ENCODE data around the gene NOS1AP.

NOS1AP gene

DNA sequence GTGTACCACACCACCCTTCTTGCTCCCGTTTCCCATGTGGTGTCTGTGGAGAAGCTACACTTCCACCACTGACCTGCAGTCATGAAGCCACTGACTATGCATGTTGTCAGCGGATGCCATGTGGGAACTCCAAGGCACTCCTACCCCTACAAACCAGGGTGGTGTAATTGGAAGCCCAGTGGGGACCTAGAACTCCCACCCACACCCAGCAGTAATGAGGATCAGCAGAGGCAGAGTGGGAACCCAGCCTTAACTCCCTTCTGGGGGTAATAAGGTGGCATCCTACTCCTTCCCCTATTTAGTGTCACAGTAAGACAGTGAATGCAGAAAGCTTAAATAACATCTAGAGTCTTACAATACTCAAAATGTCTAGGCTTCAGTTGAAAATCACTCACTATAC lies 228.8 kb downstream of the NOS1AP start:
- DNase-seq (ENCODE audit: low read depth in 2 of 2) = no peak

DNA sequence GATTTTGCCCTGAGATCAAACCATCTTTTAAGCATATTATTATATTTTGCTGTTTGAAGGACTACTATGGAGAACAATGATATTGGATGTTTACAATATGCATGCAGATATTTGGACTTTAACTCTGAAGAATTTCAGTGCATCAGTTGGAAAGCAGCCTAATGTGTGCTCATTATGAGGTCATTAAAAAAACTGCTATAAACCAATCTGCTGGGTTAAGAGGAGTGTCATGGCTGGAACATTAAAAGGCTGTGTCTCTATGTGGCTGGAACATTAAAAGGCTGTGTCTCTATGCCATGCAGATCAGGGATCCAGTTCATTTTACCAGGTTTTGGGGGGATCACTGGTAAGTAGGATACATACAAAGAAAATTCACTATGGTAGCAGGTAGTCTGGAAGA lies 229.5 kb downstream of the NOS1AP start:
- DNase-seq (ENCODE audit: low read depth in 2 of 2) = no peak

DNA sequence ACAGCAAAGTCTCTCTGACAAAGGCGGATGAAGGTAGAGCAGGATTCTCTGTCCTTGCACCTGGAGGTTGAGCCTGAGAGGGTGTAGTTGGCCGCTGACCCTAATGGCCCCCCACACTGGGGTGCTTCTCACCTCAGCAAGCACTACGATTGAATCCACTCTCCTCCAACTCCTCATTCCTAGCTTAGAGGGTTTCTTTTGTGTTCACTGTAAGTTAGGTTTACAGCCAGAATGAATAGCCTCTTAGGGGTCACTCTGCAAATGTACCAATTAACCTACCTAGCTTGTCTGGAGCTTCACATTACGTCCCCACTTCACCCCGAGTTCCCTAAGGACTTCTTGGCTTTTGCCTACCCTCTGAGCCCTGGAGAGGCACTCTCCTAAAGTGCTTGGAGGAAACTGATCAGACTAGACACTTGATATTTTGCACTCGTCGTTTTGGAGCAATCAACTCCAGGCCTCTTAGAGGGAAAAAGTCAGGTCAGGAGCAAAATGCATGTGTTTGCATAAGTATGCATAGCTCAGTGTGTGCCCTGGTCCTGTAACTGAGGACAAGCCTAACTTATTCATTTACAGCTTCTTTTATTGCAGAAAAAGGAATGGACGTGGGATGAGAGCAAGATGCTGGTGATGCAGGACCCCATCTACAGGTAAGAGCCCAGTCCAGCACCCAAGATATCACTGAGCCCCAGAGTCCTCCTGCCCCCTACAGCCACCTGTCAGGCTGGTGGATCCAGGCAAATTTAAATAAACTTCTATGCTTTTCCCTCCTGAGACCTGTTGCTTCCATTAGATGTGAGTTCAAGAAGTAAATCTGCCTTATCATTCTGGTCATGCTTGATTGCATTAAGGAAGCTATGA lies 230.8 kb downstream of the NOS1AP start:
- no peak for DNase-seq (ENCODE audit: low read depth in 2 of 2)

DNA sequence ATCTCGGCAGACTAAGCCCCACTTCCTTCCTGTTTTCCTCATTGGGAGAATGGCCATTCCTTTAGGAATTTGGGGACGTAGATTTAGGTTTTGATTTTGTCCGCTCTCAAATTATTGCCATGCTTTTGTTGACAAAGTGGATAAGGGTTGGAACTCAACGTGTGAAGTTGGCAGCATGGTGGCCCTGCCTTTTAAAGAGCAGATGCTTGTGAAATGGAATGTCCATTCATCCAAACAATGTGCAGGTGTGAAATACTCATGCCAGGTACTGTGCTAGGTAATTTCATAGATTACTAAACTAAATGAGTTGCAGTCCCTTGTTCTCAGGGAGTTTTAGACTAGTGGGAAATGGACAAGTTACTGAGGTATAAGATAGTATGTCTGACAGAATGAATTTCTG lies 232.2 kb downstream of the NOS1AP start:
- DNase-seq (ENCODE audit: low read depth in 2 of 2) = no peak

DNA sequence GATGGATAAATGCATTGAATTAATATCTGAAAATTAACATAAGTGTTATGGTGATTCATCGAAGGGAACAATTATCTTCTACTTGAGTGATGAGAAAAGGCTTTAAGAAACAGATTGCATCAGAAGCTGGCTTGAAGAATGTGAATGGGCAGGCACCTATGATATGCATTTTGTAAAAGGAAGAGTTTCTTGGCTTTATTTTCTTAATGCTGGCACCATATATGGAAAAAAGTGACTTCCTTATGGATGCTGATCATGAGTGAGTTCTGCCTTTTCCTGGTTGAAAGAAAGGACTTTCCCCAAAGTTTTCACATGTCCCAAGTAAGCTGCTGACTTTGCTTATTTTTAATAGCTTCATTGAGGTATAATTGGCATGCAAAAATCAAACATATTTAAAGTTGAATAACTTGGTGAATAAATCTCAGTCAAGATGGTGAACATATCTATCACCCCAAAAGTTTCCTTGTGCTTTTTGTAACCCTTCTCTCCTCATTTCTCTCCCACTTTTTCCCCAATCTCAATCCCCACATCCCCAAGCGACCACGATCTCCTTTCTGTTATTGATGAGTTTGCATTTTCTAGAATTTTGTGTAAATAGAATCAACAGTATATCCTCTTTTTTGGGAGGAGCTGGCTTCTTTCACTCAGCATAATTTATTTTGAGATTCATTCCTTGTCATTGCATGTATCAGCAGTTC lies 233.0 kb downstream of the NOS1AP start:
- no peak for DNase-seq (ENCODE audit: low read depth in 2 of 2)

DNA sequence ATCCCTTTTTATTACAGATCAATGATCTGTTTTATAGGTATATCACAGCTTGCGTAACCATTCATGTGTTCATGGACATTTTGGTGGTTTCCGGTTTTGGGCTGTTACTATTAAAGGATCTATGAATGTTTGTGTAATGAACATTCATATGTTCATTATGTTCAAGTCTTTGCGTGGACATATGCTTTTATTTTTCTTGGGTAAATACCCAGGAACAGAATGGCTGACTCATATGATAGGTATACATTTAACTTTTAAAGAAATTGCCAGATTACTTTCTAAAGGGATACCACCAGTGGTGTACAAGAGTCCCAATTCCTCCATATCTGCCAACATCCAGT lies 233.5 kb downstream of the NOS1AP start:
- no peak for DNase-seq (ENCODE audit: low read depth in 2 of 2)

DNA sequence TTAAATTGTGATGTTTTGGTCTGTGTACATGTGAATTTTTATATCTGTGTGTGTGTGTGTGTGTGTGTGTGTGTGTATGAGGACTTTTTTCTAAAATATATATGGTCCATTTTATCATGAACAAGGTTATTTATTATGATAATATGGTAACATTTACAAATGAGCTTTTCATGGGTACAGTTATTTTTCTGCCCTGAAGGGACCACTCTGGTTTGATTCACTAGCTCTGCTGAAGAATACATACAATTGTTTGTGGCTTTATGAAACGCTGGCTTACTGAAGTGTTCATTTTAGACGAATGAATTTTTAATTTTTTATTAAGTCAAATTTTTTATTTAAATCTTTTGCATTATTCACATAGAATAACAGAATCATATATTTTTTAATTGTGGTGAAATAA lies 235.2 kb downstream of the NOS1AP start:
- DNase-seq (ENCODE audit: low read depth in 2 of 2) = no peak

DNA sequence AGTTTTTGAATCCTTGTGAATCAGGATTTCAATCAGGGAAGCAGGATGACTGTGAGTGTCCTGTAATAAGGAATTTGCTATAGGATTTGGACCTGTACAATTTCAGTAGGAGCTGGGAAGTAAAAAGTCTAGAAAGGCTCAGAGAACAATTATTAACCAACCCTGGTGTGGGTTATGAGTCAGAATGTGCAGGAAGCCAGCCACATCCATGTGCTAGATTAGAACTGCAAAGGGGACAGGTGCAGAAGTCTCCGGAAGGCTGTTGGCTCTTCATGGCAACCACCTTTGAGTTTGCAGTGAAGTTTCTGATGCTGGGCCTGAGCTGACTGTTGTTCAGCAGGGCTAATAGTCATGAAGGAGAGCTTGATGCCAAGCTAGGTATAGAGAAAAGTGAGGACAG lies 236.5 kb downstream of the NOS1AP start:
- no peak for DNase-seq (ENCODE audit: low read depth in 2 of 2)

DNA sequence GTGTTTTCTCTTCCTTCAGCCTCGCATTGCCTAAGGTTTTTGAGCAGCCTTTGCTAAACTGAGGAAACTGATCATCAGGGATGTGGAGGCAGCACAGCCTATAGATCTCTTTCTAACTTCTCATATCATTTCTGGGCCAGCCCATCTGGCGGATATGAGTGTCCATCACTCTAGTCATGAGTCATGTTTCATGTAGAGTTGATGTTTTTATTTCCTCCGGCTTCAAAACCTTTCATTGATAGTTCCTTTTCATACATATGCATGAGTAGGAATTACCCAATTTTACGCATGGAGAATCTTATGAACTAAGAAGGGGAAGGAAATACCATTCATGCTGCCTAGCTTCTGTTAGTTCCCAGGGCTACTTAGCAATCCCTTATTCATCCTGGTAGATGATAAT lies 240.8 kb downstream of the NOS1AP start:
- no peak for DNase-seq (ENCODE audit: low read depth in 2 of 2)

DNA sequence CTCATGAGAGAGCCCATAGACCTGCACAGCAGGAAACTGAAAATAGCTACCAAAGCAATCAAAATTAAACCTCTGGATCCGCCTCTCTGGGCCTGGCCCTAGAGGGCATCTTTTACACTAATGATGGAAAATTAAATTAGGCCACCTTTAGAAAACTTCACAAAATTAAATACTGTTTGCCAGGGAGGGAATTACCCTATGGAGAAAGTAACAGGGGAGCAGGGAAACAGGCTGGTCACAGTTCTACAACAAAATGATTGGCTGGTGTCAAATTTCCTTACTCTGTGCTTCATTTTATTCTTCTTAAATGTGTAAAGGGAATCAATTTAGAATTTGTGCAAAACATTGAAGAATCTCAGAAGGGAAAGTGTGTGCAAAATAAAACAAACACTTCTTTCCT lies 244.7 kb downstream of the NOS1AP start:
- DNase-seq (ENCODE audit: low read depth in 2 of 2) = no peak

DNA sequence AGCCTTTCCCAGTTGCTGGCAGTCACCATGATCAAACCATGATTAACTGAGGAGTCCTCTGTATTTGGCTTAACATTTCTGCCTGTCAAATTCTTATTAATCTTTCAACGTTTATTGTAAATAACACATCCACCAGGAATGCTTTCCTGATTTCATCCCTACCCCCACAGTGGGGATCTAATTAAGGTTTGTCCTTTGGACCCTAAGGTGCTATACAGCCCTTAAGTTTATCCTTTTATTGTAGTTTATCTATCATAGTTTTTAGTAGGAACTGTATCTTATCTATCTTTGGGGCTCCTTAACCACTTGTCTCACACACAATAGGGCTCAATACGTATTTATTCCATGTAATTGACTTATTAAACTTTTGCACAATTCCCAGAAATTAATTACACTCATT lies 246.2 kb downstream of the NOS1AP start:
- DNase-seq (ENCODE audit: low read depth in 2 of 2) = no peak

DNA sequence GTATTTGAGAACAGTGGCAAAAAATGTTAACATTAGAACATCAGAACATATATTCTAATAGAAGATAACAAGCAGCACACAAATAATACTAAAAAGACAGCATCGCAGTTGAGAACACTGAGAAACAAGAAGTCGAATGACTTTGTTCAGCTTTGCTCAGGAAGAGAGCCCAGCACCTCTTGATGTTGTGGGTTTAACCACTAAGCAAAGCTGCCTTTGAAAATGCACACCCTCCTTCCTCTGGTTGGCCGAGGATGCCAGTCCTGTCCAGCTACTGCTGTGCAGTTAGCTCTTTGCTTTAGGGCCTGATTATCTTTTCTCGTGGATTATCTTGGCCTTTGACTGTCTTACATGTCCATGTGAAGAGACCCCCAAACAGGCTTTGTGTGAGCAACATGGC lies 246.7 kb downstream of the NOS1AP start:
- DNase-seq (ENCODE audit: low read depth in 2 of 2) = no peak

DNA sequence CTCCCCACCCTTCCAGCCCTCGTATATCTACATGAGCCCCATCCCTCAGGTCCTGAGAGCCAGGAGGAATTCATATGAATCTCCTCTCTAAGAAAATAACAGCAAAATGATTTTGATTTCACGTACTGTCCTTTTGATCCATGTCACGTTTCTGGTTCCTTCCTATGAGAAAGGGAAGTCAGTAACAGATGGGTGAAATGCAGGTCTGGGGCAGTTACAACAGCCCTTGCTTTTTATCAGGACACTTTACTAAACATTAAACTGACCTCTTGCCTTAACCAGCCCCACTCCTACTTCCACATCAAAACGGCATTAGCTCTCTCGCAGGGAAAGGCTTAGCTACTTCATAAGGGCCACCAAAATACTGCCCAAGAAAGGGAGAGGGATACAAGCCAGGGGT lies 248.1 kb downstream of the NOS1AP start:
- DNase-seq (ENCODE audit: low read depth in 2 of 2) = no peak

DNA sequence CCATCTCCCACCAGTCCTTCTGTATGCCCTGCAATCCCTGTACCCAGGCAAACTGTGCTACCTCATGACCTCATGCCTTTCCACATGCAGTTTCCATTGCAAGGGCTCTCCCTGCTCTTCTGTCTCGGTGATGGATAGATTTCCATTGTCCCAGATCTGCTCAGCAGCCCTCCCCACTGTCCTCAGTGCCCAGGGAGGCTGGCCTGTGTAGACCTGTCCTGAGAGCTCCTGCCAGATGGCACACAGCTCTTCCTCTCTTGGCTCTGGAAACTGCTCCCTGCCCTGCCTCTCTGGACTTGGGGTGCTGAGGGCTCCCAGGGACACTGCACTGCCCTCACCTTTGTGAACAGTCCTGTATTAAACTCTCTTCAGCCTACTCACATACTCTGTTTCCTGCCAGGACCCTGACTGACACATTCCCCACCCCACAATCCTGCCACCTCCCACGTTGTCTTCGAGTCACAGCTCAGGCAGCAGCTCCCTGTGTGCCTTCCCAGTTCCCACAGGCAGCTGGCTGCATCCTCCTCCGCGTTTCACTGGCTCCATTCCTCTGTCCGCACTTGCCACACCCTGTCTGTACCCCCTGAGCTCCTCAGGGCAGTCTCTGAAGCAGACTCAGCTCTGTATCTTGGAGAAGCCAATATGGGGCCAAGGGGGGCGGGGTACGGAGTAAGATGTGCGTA lies 250.1 kb downstream of the NOS1AP start:
- DNase-seq (ENCODE audit: low read depth in 2 of 2) = no peak

DNA sequence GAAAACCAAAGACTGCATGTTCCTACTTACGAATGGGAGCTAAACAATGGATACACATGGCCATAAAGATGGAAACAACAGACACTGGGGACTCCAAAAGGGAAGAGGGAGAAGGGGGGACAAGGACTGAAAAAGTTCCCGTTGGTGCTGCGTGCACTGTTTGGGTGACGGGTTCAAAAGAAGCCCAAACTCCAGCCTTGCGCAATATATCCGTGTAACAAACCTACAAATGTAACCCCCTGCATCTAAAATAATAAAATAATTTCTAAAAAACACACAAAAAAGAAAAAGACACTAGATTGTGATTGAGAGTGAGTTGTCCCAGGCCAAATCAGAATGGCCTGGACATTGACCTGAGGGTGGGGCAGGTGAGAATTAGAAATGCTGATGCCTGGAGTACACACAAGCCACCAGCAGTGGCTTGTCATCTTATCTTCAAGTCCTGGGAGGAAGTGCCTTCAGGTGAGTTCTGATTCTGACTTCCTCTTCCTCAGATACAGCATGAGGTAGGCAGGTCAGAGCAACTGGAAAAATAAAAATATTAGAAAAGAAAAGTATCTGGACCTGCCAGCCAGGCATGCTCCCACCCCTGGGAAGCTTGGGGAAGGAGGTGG lies 252.4 kb downstream of the NOS1AP start:
- DNase-seq (ENCODE audit: low read depth in 2 of 2) = no peak

DNA sequence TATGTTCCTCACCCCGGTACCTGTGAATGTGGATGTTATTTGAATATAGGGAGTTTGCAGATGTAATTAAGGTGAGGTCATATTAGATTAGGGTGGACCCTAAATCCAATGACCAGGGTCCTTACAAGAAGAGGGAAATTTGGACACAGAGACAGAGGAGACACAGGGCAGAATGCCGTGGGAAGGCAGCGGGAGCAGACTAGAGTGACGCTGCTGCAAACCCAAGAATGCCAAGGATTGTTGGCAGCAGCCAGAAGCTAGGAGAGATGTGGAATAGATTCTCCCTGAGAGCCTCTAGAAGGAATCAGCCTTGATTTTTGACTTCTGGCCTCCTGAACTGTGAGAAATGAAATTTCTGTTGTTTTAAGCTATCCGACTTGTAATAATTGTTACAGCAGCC lies 253.5 kb downstream of the NOS1AP start:
- no peak for DNase-seq (ENCODE audit: low read depth in 2 of 2)

DNA sequence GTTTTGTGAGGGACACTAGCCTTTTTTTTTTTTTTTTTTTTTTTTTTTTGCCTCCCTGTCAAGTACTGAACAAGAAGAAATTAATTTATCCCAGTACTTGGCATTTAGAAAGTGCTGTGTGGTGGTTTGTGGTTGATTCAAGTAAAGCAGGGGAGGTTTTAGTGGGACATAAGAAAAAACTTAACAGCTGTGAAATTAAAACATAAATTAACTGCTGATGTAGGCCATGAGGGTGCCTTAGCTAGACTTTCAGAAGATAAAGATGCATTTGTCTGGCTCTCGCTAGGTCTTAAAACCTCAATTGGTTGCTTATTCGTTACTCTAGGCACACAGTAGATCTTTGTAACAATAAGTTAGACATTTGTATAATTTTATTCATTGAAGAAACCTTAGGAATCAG lies 254.9 kb downstream of the NOS1AP start:
- no peak for DNase-seq (ENCODE audit: low read depth in 2 of 2)

DNA sequence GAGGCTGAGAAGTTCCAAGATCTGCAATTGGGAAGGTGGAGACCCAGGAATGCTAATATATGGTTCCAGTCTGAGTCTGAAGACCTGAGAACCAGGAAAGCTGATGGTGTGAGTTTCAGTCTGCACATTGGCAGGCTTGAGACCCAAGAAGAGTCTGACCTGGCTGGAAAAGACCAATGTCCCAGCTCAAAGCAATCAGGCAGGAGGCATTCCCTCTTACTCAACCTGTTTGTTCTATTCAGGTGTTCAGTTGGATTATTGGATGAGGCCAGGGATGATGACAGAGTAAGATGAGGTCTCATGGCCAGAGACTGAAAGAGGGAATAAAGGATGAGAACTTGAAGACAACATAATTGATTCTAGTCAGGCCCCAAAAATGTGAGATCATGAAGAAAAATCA lies 257.1 kb downstream of the NOS1AP start:
- DNase-seq (ENCODE audit: low read depth in 2 of 2) = no peak

DNA sequence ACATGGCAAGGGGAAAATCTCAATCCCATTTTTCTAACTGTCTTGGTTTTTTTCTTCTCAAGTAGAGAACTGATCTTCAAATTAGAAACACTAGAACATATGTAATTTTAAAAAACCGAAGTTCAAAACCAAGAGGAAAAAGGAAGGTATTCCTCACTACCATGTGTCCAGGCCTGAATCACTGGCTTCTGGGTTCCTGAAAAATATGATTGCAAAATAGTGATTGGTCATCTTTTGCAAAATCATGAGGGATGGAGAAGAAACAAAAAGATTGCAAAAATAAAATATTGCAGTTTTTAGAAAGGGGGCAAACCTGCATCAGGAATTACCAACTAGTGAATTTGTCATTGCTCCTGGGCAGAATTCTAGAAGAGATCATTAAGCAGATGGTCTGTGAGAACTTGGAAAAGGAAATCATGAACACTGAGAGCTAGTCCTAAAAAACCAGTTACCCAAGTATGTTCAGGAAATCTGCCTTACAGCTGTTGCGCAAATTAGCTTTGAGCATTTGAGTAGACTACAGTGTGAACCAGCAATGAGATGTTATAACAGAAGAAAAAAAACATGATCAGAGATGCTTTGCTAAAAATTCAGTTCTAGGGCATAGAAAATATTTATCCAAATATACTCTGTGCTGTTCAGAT lies 257.8 kb downstream of the NOS1AP start:
- DNase-seq (ENCODE audit: low read depth in 2 of 2) = no peak

DNA sequence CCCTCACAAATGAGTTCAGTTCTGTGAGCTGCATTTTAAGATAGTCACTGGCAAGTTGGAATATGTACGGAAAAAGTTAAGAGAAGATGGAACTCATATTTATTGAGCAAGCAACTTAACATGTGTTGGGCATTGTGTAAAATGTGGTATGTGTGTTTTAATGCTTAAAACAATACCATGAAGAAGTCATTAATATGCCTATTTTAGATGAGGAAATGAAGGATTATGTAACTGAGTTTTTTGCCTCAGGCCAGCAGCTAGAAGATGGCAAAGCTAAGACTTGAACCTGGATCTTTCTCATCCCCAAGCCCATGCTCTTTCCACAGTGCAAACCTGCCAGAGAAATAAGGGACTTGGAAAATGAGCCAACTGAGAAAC lies 258.3 kb downstream of the NOS1AP start:
- DNase-seq (ENCODE audit: low read depth in 2 of 2) = no peak

DNA sequence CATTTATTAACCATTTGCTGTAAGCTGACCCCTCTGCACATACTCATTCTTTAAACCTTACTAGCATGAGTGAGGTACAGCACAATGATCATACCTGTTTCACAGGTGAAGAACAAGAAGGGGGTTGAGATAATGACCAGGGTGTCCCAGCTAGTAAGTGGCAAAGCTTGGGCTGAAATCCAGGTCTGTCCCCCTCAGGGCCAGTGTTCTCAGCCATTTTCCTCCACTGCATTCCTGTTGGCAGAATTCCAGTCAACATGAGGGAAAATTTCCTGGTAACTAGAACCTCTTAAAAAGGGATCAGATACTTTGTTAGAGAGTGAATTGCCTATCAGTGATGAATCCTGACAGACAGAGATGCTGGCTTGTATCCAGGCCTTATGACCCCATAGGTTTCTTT lies 259.0 kb downstream of the NOS1AP start:
- no peak for DNase-seq (ENCODE audit: low read depth in 2 of 2)

DNA sequence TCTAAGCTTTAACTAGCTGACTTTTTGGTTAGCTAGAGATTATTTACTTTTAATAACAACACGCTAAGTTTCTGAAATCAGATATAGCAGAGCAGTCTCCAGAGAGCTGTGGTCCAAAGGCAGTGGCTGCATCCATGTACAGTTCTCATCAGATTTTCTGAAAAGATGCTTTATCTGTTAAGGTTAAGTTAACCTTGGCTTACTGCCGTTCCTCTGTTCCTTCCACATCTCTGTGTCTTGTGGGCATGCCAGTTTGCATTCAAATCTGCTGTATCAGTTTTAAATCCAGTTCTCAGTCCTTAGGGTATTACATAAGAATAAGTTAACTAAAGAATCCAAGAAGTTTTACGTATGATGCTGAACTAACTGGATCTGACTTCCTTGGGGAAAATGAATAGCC lies 260.3 kb downstream of the NOS1AP start:
- no peak for DNase-seq (ENCODE audit: low read depth in 2 of 2)
